Ovary (tissue), 3 donors: ENCODE results near the gene UST.

ENCODE experiments used
- EP300 ChIP-seq: sonication (generic); formaldehyde crosslinking; IDR thresholded peaks from one replicate; pipeline ENCODE4 v1.6.1; 2017; ENCODE audit warnings: antibody characterized with exemption
- POLR2A ChIP-seq: fragments of 450-650 bp; IDR thresholded peaks from one replicate; pipeline ENCODE4 v1.6.1; 2017; ENCODE audit warnings: antibody characterized with exemption, mild to moderate bottlenecking, moderate library complexity
- TF ChIP-seq, protein P1 (sequence below), 3 donors: fragments of 450-650 bp in 2 of 3; fragments of 200-600 bp in 1 of 3; IDR thresholded peaks; one replicate each; pipeline versions ENCODE4 v1.5.1 to v1.8.0; 2016 to 2022; ENCODE audit warnings: antibody characterized with exemption in 3 of 3, mild to moderate bottlenecking in 1 of 3
- donor health status: DM: no; HTN: no; CAD: no.

DNA sequence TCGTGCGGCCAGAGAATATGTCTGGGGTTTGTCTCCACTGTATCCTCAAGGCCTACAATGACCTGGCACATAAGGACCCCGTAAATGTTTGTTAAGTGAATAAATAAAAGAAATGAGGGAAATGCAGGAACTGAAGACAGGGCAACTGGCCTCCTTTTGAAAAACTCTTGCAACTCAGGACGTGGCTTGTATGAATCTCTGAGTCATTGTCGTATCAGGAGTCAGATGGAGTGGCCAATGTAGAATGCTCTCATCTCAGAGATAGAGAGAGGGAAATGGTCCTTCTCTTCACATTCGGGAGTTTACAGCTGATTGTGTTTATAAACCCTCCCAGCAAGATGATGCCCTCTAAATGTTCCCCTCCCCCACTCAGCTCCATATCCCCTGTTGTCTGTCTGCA is 57.1 kb downstream of the UST start:
- TF ChIP-seq POLR2A = no peak
- TF ChIP-seq EP300 = no peak
- TF ChIP-seq, protein P1, sequence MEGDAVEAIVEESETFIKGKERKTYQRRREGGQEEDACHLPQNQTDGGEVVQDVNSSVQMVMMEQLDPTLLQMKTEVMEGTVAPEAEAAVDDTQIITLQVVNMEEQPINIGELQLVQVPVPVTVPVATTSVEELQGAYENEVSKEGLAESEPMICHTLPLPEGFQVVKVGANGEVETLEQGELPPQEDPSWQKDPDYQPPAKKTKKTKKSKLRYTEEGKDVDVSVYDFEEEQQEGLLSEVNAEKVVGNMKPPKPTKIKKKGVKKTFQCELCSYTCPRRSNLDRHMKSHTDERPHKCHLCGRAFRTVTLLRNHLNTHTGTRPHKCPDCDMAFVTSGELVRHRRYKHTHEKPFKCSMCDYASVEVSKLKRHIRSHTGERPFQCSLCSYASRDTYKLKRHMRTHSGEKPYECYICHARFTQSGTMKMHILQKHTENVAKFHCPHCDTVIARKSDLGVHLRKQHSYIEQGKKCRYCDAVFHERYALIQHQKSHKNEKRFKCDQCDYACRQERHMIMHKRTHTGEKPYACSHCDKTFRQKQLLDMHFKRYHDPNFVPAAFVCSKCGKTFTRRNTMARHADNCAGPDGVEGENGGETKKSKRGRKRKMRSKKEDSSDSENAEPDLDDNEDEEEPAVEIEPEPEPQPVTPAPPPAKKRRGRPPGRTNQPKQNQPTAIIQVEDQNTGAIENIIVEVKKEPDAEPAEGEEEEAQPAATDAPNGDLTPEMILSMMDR (IDR thresholded peaks at IDR 0.05) = no peak
